DOHH2 (cell line): ENCODE measurements around the gene ECHS1.

Experiments used
- CTCF ChIP-seq: fragments of 200-600 bp; sonication (generic); IDR thresholded peaks from one replicate; pipeline ENCODE4 v1.5.1; 2014; ENCODE audit warnings: antibody characterized with exemption, mild to moderate bottlenecking, low read depth, low read length; ENCODE audit not compliant: poor library complexity, severe bottlenecking
- EZH2phosphoT487 ChIP-seq: fragments of 200-600 bp; sonication (generic); IDR thresholded peaks from 2 replicates; pipeline ENCODE4 v1.6.1; 2017; ENCODE audit warnings: borderline replicate concordance, mild to moderate bottlenecking, antibody characterized with exemption, low read length, moderate library complexity, mixed read lengths

- TF ChIP-seq CTCF, result no peak
- TF ChIP-seq EZH2phosphoT487, result no peak
Observed at GRCh38 chr10:133312769-133313145, 60.4 kb downstream of the ECHS1 start.
